Activated CD4-positive, alpha-beta T cell treated with anti-CD3 and anti-CD28 coated beads, Interleukin-2, amount 10 ng/mL, durations not matched to agents 7 days and 5 days (primary cell): ENCODE measurements around the gene CRTC3. TPM values are rescaled to one million over a fixed set of nuclear protein-coding genes. Genes with fewer than 3 reads are reported as not detected.
"Not testable (repeated sequence)": the region's sequence is repeated elsewhere in the genome, so short reads cannot be mapped to it uniquely, and the experiment has no call there.

Experiments used
- CTCF ChIA-PET: fragments of 350-600 bp; sonication (Branson Sonifier 250); formaldehyde crosslinking; loops from one replicate; lab custom pipeline; 2021; ENCODE audit warnings: antibody characterized with exemption; lab: Charles Lee
- POLR2A ChIA-PET: fragments of 350-600 bp; sonication (Branson Sonifier 250); formaldehyde crosslinking; loops from one replicate; lab custom pipeline; 2021; ENCODE audit warnings: antibody characterized with exemption; lab: Charles Lee
- DNase-seq: peaks from one replicate; pipeline ENCODE4 v3.0.0-alpha.2; 2020
- H3K27ac Mint-ChIP-seq: one replicate; pipeline ENCODE4 v1.8.0; 2021; ENCODE audit warnings: mild to moderate bottlenecking, moderate library complexity, mixed read lengths
- H3K27me3 Mint-ChIP-seq: one replicate; pipeline ENCODE4 v1.8.0; 2021; ENCODE audit warnings: mixed read lengths
- H3K36me3 Mint-ChIP-seq: one replicate; pipeline ENCODE4 v1.8.0; 2021; ENCODE audit warnings: low read depth, mixed read lengths
- H3K4me1 Mint-ChIP-seq: one replicate; pipeline ENCODE4 v1.8.0; 2021; ENCODE audit warnings: mixed read lengths
- H3K4me3 Mint-ChIP-seq: one replicate; pipeline ENCODE4 v1.8.0; 2021; ENCODE audit warnings: mild to moderate bottlenecking, moderate library complexity, mixed read lengths
- H3K9me3 Mint-ChIP-seq: one replicate; pipeline ENCODE4 v1.8.0; 2021; ENCODE audit warnings: mixed read lengths
- total RNA-seq, 2 experiments: library from RNA; stranded (reverse); gene quantifications; one replicate each; pipeline ENCODE4 v1.2.3, GENCODE V29; 2021

The CRTC3 gene
- total RNA-seq, 2 experiments from 2014 or later = 85.1 to 90.7 TPM

GRCh38 chr15:90664650-90665287 lies 135.0 kb downstream of the CRTC3 start:
- CTCF ChIA-PET = interaction anchor here (0.5 to 3.6 kb wide), 9 partner anchors 12 to 268 kb away, joined by 3 to 13 read pairs (median 3); partner anchors contain the start of genes BLM and HDDC3
- POLR2A ChIA-PET = interaction anchor here (0.6 kb wide), 1 partner anchor 62 kb away, joined by 5 read pairs; no protein-coding TSS in a partner anchor

GRCh38 chr15:90665288-90666134 lies 135.8 kb downstream of the CRTC3 start:
- POLR2A ChIA-PET = no interaction called here
- Mint-ChIP-seq H3K4me3 (peak overlapping the region; percentile 79), H3K27ac (peak overlapping the region; percentile 95), H3K4me1 (peaks cover 74% of the 10 kb centered on the region), H3K27me3 (peaks cover 9% of the 10 kb centered on the region), H3K9me3 (peaks cover 4% of the 10 kb centered on the region), H3K36me3 (peaks cover 22% of the 10 kb centered on the region)
- CTCF ChIA-PET = interaction anchor here (0.5 to 3.6 kb wide), 5 partner anchors 12 to 267 kb away, joined by 3 to 13 read pairs (median 3); partner anchors contain the start of gene HDDC3
- DNase-seq = peak; percentile 72

More at GRCh38 chr15:90664650-90665287, 135.0 kb downstream of the CRTC3 start:
- H3K4me3 Mint-ChIP-seq = peak overlapping the region; percentile 79
- H3K27ac Mint-ChIP-seq = peak overlapping the region; percentile 95
- H3K9me3 Mint-ChIP-seq = peaks cover 4% of the 10 kb centered on the region
- DNase-seq = no peak
- H3K36me3 Mint-ChIP-seq = peaks cover 22% of the 10 kb centered on the region
- peaks cover 9% of the 10 kb centered on the region for H3K27me3 Mint-ChIP-seq
- H3K4me1 Mint-ChIP-seq = peaks cover 80% of the 10 kb centered on the region

- ChIA-PET CTCF (interaction anchor here (0.6 to 3.6 kb wide), 4 partner anchors 10 to 288 kb away, joined by 3 to 13 read pairs (median 6); partner anchors contain the start of gene RCCD1), POLR2A (no interaction called here)
- Mint-ChIP-seq H3K9me3 (peaks cover 4% of the 10 kb centered on the region), H3K4me1 (peaks cover 66% of the 10 kb centered on the region), H3K27me3 (peaks cover 10% of the 10 kb centered on the region), H3K27ac (peak overlapping the region; percentile 95), H3K4me3 (peak overlapping the region; percentile 76), H3K36me3 (peaks cover 24% of the 10 kb centered on the region)
- DNase-seq = no peak
These were observed 136.6 kb downstream of the CRTC3 start for GRCh38 chr15:90666135-90666909.

- CTCF ChIA-PET = interaction anchor here (0.6 to 5.2 kb wide), 5 partner anchors 10 to 287 kb away, joined by 3 to 24 read pairs (median 8); partner anchors contain the start of gene RCCD1
- POLR2A ChIA-PET = no interaction called here
- no peak for DNase-seq
These were observed 137.5 kb downstream of the CRTC3 start for GRCh38 chr15:90667073-90667754.

GRCh38 chr15:90667755-90668345 lies 138.1 kb downstream of the CRTC3 start:
- CTCF ChIA-PET = interaction anchor here (3.6 to 5.2 kb wide), 2 partner anchors 10 to 15 kb away, joined by 13 to 24 read pairs; no protein-coding TSS in a partner anchor
- DNase-seq, POLR2A ChIA-PET, H3K9me3 Mint-ChIP-seq, H3K27ac Mint-ChIP-seq, H3K4me3 Mint-ChIP-seq: not testable (repeated sequence)
- H3K36me3 Mint-ChIP-seq = peaks cover 19% of the 10 kb centered on the region
- H3K27me3 Mint-ChIP-seq = peaks cover 24% of the 10 kb centered on the region
- H3K4me1 Mint-ChIP-seq = peaks cover 53% of the 10 kb centered on the region

More at GRCh38 chr15:90667073-90667754, 137.5 kb downstream of the CRTC3 start:
- Mint-ChIP-seq H3K4me3 (peak overlapping the region; percentile 11), H3K27me3 (peaks cover 18% of the 10 kb centered on the region), H3K27ac (peak overlapping the region; percentile 58), H3K36me3 (peaks cover 21% of the 10 kb centered on the region), H3K4me1 (peaks cover 58% of the 10 kb centered on the region), H3K9me3 (no peaks in the 10 kb centered on the region)

GRCh38 chr15:90670631-90671030 lies 140.9 kb downstream of the CRTC3 start:
- H3K9me3 Mint-ChIP-seq, H3K4me3 Mint-ChIP-seq, DNase-seq, POLR2A ChIA-PET, H3K27ac Mint-ChIP-seq, H3K36me3 Mint-ChIP-seq: not testable (repeated sequence)
- CTCF ChIA-PET = interaction anchor here (1.2 to 5.2 kb wide), 5 partner anchors 8 to 23 kb away, joined by 3 to 24 read pairs (median 4); no protein-coding TSS in a partner anchor
- peaks cover 46% of the 10 kb centered on the region for H3K4me1 Mint-ChIP-seq
- peaks cover 21% of the 10 kb centered on the region for H3K27me3 Mint-ChIP-seq

GRCh38 chr15:90671216-90671615 lies 141.5 kb downstream of the CRTC3 start:
- ChIA-PET POLR2A (no interaction called here), CTCF (interaction anchor here (0.6 to 5.2 kb wide), 4 partner anchors 15 to 135 kb away, joined by 3 to 24 read pairs (median 4); no protein-coding TSS in a partner anchor)
- Mint-ChIP-seq H3K4me3 (no peak overlapping the region), H3K27me3 (peaks cover 21% of the 10 kb centered on the region), H3K27ac (no peak overlapping the region), H3K9me3 (no peaks in the 10 kb centered on the region), H3K36me3 (peaks cover 5% of the 10 kb centered on the region), H3K4me1 (peaks cover 40% of the 10 kb centered on the region)
- DNase-seq = no peak

GRCh38 chr15:90673357-90673756 lies 143.6 kb downstream of the CRTC3 start:
- peaks cover 37% of the 10 kb centered on the region for H3K4me1 Mint-ChIP-seq
- H3K27me3 Mint-ChIP-seq = peaks cover 21% of the 10 kb centered on the region
- POLR2A ChIA-PET, H3K9me3 Mint-ChIP-seq, H3K27ac Mint-ChIP-seq, H3K4me3 Mint-ChIP-seq, DNase-seq: not testable (repeated sequence)
- CTCF ChIA-PET = interaction anchor here (0.8 kb wide), 1 partner anchor 142 kb away, joined by 3 read pairs; no protein-coding TSS in a partner anchor
- peaks cover 12% of the 10 kb centered on the region for H3K36me3 Mint-ChIP-seq

- Mint-ChIP-seq H3K9me3 (peaks cover 5% of the 10 kb centered on the region), H3K27me3 (peaks cover 18% of the 10 kb centered on the region), H3K4me3 (no peak overlapping the region), H3K36me3 (peaks cover 11% of the 10 kb centered on the region), H3K27ac (no peak overlapping the region), H3K4me1 (peaks cover 38% of the 10 kb centered on the region)
- CTCF ChIA-PET = interaction anchor here (0.8 kb wide), 1 partner anchor 141 kb away, joined by 3 read pairs; no protein-coding TSS in a partner anchor
- POLR2A ChIA-PET = no interaction called here
- DNase-seq = no peak
These were observed 144.8 kb downstream of the CRTC3 start for GRCh38 chr15:90674476-90674875.

GRCh38 chr15:90675464-90675863 lies 145.7 kb downstream of the CRTC3 start:
- ChIA-PET POLR2A (no interaction called here), CTCF (no interaction called here)
- Mint-ChIP-seq H3K4me3 (no peak overlapping the region), H3K9me3 (peaks cover 5% of the 10 kb centered on the region), H3K36me3 (peaks cover 12% of the 10 kb centered on the region), H3K4me1 (peaks cover 45% of the 10 kb centered on the region), H3K27me3 (peaks cover 18% of the 10 kb centered on the region), H3K27ac (no peak overlapping the region)
- DNase-seq = no peak
